Measurements from ENCODE around the gene ZBTB16.

The ZBTB16 gene

GRCh38 chr11:114180301-114181055 is 121.0 kb downstream of the ZBTB16 start:
- no peak for DNase-seq (ENCODE audit: low read depth in 2 of 3, low spot score in 2 of 3)

GRCh38 chr11:114181195-114181594 is 121.7 kb downstream of the ZBTB16 start:
- no peak for DNase-seq (ENCODE audit: low read depth in 2 of 3, low spot score in 2 of 3)

DNA sequence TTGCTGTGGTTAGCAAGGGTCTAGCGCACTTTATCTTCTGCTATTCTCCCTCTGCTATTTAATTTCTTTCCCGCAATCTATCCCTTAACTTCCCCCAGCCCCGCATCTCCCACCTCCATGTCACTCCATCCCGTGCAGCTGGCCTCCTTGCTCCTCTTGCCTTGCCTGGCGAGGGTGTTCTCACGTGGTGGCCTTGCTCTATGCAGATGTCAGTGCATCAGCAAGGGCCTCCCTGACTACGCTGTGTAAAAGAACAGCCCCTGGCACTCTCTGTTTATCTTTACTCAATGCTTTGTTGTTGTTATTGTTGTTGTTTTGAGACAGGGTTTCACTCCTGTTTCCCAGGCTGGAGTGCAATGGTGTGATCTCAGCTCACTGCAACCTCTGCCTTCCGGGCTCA is 122.2 kb downstream of the ZBTB16 start:
- no peak for DNase-seq (ENCODE audit: low read depth in 2 of 3, low spot score in 2 of 3)

GRCh38 chr11:114182471-114183043 is 123.0 kb downstream of the ZBTB16 start:
- no peak for DNase-seq (ENCODE audit: low read depth in 2 of 3, low spot score in 2 of 3)

- peak in 2 of 3 experiments; percentile 22 to 35 for DNase-seq (ENCODE audit: low read depth in 2 of 3, low spot score in 2 of 3)
Measured at GRCh38 chr11:114183044-114183511, 123.6 kb downstream of the ZBTB16 start.

- DNase-seq (ENCODE audit: low read depth in 2 of 3, low spot score in 2 of 3) = no peak
Measured at GRCh38 chr11:114185436-114185835, 125.9 kb downstream of the ZBTB16 start.

GRCh38 chr11:114187173-114187572 is 127.7 kb downstream of the ZBTB16 start:
- DNase-seq (ENCODE audit: low read depth in 2 of 3, low spot score in 2 of 3) = no peak

DNA sequence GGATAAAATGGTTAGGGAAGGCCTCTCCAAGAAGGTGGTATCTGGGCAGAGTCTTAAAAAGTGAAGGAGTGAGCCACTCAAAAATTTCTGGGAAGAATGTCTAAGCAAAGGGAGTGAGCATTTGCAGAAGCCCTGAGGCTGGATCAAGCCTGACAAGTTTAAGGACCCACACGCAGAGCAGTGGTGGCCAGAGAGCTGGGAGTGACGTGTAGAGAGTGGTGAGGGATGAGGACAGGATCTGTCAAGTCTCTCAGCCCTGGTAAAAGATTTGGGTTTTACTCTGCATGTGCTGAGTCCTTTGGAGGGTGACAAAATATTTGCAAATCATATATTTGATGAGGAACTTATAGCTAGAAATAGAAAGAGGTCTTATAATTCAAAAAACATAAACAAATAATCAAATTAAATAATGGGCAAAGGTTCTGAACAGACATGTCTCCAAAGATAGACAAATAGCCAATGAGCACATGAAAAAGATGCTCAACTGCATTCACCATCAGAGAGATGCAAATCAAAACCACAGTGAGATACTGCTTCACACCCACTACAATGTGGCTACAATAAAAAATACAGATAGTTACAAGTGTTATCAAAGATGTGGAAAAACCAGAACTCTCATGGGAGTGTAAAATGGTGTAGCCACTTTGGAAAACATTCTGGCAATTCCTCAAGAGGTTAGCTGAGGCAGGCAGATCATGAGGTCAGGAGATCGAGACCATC is 129.5 kb downstream of the ZBTB16 start:
- no peak for DNase-seq (ENCODE audit: low read depth in 2 of 3, low spot score in 2 of 3)

- no peak for DNase-seq (ENCODE audit: low read depth in 2 of 3, low spot score in 2 of 3)
Measured at GRCh38 chr11:114190630-114191029, 131.1 kb downstream of the ZBTB16 start.

DNA sequence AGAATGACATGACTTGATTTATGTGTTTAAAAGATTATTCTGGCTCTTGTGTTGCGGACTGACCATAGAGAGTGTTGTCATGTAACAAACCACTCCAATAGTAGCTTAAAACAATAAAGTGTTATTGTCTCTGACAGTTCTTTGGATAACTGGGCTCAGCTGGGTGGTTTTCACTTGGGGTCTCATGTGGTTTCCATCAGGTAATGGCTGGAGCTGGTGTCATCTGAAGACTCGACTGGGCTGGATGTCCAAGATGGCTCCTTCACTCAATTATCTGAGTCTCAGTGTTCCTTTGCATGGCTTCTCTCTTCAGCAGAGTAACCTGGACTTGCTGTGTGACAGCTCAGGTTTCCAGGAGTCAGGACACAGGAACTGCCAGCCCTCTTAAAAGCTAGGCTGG is 132.4 kb downstream of the ZBTB16 start:
- DNase-seq (ENCODE audit: low read depth in 2 of 3, low spot score in 2 of 3) = no peak

DNA sequence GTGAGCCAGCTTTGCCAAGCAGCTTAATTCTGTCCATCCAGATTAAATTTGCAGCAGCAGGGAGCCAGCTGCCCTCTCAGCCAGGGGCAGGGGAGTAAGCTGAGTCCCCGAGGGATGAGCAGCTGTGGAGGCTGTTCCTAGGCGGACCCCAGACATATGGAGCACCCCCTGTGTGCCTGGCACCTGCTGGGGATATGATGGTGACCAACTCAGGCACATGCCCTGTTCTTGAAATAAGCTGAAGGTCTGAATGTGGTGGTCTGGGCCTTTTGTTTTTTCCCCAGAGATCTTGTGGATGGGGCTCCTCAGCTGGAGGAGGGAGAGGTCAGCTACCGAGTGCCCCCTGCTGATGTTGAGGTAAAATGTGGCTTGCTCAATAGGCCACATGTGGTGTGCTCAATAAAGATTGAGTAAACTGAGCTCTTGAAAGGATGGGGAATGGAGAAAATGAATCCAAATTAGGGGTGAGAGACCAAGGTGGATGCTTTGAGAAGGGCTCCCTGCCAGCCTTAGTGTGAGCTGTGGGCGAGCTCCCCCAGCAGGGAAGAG is 133.4 kb downstream of the ZBTB16 start:
- DNase-seq (ENCODE audit: low read depth in 2 of 3, low spot score in 2 of 3) = no peak

DNA sequence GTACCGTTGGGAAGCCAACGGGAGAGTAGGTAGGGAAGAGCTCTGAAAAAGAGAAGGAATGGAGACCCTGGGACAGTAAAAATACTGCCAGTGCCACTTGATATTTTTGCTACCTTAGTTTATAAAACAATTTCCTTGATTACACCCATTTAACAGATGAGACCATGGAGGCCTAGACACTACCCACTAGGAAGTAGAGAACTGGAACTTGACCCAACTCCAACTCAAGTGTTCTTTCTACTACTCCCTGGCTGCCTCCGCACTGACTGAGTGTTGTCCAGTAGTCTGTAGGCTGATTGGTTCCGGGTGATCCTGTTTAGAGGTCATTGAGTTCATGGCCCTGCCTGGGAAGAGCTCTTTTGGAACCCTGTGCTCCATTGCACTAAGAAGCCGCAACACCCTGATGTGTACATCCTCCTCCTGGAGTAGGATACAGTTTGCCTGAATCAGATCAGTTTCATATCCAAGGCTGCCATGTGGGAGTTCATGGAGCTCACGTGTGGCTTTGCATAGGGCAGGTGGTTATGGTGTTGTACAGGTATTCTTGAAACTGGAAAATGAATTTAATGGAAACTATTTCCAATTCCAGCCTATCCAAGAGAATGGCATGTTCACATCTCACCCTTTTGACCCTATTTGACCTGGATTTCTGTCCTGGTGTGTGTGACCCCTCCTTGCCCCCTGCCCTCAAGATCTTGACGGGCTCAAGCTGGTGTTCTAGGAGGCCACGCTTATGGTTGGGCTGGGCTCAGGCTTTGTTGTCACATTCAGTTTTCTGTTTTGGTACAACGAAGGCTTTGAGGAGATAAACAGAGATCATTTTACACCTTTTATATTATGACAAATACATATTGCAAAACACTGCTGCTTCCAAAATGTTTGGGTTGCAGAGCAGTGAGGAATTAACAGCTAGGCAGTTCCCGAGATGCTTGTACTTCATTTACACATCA is 134.5 kb downstream of the ZBTB16 start:
- DNase-seq (ENCODE audit: low read depth in 2 of 3, low spot score in 2 of 3) = no peak

- no peak for DNase-seq (ENCODE audit: low read depth in 2 of 3, low spot score in 2 of 3)
Measured at GRCh38 chr11:114194702-114195101, 135.2 kb downstream of the ZBTB16 start.

DNA sequence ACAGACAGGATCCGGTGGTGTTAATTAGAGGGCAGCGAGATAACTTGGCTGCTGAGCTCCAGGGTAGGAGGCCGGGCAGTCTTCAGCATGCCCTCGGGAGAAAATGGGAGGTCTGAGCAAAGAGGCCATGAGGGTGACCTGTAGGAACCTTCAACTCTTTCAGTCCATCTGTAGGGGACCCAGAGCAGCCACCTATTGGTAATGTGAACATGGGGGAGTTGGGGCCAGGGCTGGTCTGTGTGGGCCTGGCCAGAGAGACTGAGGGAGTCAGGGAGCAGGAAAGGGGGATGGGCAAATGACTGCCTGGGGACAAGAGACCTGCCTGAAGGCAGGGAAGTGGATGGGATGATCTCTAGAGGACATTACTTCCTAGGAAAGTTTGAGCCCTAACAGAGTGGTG is 135.6 kb downstream of the ZBTB16 start:
- DNase-seq (ENCODE audit: low read depth in 2 of 3, low spot score in 2 of 3) = no peak

DNA sequence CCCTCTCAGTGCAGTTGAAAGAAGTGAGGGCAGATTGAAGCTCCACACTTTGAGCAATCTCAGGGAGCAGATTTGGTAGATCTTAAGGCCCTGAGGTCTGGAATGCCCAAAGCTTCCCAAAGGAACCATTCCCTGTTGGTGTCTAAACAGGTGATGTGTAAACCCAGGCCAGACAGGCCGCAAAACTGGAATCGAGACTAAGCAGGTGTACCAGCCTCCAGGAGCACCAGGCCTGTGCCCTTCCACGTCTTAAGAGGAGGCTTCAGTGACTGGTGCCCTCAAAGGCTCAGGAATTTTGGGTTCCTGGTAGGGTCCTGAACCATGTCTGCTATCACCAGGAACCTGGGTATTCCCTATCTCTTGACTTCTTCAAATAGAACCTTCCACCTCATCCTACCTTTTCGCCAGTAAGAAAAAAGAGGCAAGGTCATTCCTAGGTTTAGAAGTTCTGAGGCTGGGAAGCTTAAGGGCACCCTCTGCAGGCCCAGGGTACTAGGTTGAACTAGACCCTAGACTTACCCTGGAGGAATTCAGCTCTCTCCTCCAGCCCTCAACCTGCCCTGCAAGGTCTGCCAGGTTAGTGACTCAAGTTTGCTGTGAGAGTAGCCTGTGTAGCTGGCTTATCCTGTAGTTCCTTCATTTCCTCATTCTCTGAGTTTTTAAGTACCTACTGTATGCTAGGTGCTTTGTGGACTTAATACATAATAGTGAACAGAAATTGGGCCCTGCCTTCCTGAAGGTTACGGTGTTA is 136.6 kb downstream of the ZBTB16 start:
- no peak for DNase-seq (ENCODE audit: low read depth in 2 of 3, low spot score in 2 of 3)

GRCh38 chr11:114196997-114197703 is 137.6 kb downstream of the ZBTB16 start:
- DNase-seq (ENCODE audit: low read depth in 2 of 3, low spot score in 2 of 3) = no peak

DNA sequence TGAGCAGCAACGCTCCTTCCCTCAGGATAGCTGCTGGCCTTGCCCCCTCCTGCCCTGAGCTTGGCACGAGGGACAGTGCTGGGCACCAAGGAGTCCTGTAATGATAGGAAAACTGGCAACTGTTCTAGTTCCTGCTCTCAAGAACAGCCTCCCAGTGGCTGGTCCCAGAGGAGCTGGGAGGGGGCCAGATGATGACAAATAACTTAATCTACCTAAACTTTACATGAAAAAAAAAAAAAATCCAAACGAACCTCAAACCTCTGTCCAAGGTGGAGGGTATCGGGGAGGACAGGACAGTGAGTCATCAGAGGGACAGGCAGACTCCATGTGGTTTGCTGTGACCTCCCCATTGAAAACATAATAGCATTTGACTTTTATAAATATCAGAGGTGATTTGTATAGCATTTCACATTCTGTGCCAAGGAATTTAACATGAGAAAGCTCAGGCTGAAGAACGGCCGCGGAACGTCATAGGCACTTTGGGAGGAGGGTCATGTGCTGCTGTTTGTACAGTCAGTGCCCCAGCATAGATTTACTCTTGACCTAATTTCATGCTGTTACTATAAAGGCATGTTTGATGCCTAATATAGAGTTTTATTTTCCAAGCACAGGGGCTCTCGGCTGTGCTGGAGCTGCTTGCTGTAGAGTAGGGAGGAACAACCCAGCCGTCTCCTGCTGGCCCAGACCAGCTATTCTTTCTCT is 138.4 kb downstream of the ZBTB16 start:
- no peak for DNase-seq (ENCODE audit: low read depth in 2 of 3, low spot score in 2 of 3)

DNA sequence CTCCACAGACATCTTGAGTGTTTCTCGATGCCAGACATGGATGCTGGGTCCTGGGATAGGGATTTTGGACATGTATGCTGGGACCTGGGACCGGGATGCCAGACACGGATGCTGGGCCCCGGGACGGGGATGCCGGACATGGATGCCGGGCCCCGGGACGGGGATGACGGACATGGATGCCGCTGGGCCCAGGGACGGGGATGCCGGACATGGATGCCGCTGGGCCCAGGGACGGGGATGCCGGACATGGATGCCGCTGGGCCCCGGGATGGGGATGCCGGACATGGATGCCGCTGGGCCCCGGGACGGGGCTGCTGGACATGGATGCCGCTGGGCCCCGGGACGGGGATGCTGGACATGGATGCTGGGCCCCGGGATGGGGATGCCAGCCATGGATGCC is 139.5 kb downstream of the ZBTB16 start:
- no peak for DNase-seq (ENCODE audit: low read depth in 2 of 3, low spot score in 2 of 3)
